Fibroblast of pulmonary artery (primary cell): ENCODE data around the gene NEURL3.

Experiments used
- DNase-seq: peaks from one replicate; pipeline ENCODE4 v3.0.0-alpha.2; 2010; ENCODE audit warnings: low read depth
- H3K4me3 ChIP-seq: replicated peaks from 2 replicates; pipeline ENCODE4 v1.5.1; 2011; ENCODE audit warnings: low read depth, mild to moderate bottlenecking, control low read depth, low read length, moderate library complexity
- CTCF ChIP-seq: IDR thresholded peaks from 2 replicates; pipeline ENCODE4 v1.5.1; 2011; ENCODE audit warnings: mild to moderate bottlenecking, control low read depth, low read length, inconsistent platforms; ENCODE audit errors: missing control alignments

The NEURL3 gene

GRCh38 chr2:96526101-96526591, 21.0 kb upstream of the NEURL3 start:
- no peak for DNase-seq
- TF ChIP-seq CTCF = no peak

GRCh38 chr2:96525211-96525507, 20.0 kb upstream of the NEURL3 start:
- H3K4me3 ChIP-seq = no peak overlapping the region
- DNase-seq = no peak
- no peak for TF ChIP-seq CTCF

More at GRCh38 chr2:96526101-96526591, 21.0 kb upstream of the NEURL3 start:
- no peak overlapping the region for H3K4me3 ChIP-seq

GRCh38 chr2:96524482-96525210, 19.5 kb upstream of the NEURL3 start:
- no peak for DNase-seq
- H3K4me3 ChIP-seq = no peak overlapping the region
- TF ChIP-seq CTCF = no peak

- no peak for TF ChIP-seq CTCF
- DNase-seq = no peak
- no peak overlapping the region for H3K4me3 ChIP-seq
Measured at GRCh38 chr2:96523659-96524481, 18.7 kb upstream of the NEURL3 start.

- H3K4me3 ChIP-seq = no peak overlapping the region
- TF ChIP-seq CTCF = no peak
- no peak for DNase-seq
Measured at GRCh38 chr2:96522304-96523203, 17.4 kb upstream of the NEURL3 start.

GRCh38 chr2:96521219-96521618, 16.1 kb upstream of the NEURL3 start:
- TF ChIP-seq CTCF = no peak
- no peak for DNase-seq
- H3K4me3 ChIP-seq = no peak overlapping the region
